ENCODE data around the gene GIGYF2. TPM values are rescaled to one million over a fixed set of nuclear protein-coding genes. Genes with fewer than 3 reads are reported as not detected.
A peak's percentile ranks its signal among the peaks of the same experiment; 100 is the strongest.
"Not testable (repeated sequence)": the region's sequence is repeated elsewhere in the genome, so short reads cannot be mapped to it uniquely, and the experiment has no call there.

Gene GIGYF2
- total RNA-seq, 1 donor, result 63.9 TPM

DNA sequence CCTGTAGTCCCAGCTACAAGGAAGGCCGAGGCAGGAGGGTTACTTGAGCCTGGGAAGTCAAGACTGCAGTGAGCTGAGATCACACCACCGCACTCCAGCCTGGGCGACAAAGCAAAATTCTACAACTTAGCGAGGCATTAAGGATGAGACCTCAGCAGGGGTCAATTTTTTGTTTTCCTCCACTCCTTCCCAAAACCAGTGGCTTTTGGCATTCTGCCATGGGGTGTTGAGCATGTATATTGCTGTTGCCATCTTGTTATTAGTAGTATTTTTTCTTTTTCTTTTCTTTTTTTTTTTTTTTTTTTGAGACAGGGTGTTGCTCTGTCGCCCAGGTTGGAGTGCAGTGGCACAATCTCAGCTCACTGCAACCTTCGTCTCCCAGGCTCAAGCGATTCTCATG is 8.9 kb upstream of the GIGYF2 start:
- DNase-seq (ENCODE audit: low read depth), result no peak
- H3K4me3 ChIP-seq (ENCODE audit: low read depth, low read length), result no peak overlapping the region
- no peak for TF ChIP-seq CTCF (IDR thresholded peaks at IDR 0.05; ENCODE audit: insufficient read depth, low read depth, low read length)

GRCh38 chr2:232689152-232689910 is 7.8 kb upstream of the GIGYF2 start:
- DNase-seq (ENCODE audit: low read depth), result peak; percentile 48
- no peak overlapping the region for H3K4me3 ChIP-seq (ENCODE audit: low read depth, low read length)
- no peak for TF ChIP-seq CTCF (IDR thresholded peaks at IDR 0.05; ENCODE audit: insufficient read depth, low read depth, low read length)

DNA sequence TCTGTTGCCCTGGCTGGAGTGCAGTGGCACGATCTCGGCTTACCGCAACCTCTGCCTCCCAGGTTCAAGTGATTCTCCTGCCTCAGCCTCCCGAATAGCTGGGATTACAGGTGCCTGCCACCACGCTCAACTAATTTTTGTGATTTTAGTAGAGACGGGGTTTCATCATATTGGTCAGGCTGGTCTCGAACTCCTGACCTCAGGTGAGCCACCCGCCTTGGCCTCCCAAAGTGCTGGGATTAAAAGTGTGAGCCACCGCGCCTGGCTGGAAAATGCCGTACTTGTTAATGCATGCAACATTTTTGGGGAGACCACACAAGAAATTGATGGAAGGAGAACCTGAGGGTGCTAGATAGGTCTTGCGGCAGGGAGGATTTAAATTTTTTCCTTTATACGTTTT is 6.0 kb upstream of the GIGYF2 start:
- not testable (repeated sequence) for H3K4me3 ChIP-seq (ENCODE audit: low read depth, low read length); DNase-seq (ENCODE audit: low read depth)

GRCh38 chr2:232693344-232693743 is 3.8 kb upstream of the GIGYF2 start:
- TF ChIP-seq CTCF (IDR thresholded peaks at IDR 0.05; ENCODE audit: insufficient read depth, low read depth, low read length), result no peak
- no peak overlapping the region for H3K4me3 ChIP-seq (ENCODE audit: low read depth, low read length)
- no peak for DNase-seq (ENCODE audit: low read depth)

GRCh38 chr2:232696609-232697058 is 497 bp upstream of the GIGYF2 start:
- TF ChIP-seq CTCF (IDR thresholded peaks at IDR 0.05; ENCODE audit: insufficient read depth, low read depth, low read length), result no peak
- DNase-seq (ENCODE audit: low read depth), result no peak

DNA sequence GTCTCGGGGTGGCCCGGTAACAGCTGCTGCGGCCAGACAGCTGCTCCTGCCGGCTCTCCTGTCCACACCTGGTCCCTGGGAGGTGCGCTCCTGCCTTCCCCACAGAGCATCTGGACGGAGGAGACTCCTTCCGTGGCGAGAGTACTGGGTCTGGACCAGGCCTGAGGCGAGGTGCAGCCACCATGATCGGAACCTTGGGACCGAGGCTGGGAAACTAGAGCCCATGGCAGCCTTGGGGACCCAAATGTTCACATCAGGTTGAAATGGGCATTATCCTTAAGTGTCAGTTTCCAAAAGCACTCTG is 628 bp downstream of the GIGYF2 start:
- TF ChIP-seq CTCF (IDR thresholded peaks at IDR 0.05; ENCODE audit: insufficient read depth, low read depth, low read length), result no peak
- peak overlapping the region; percentile 95 for H3K4me3 ChIP-seq (ENCODE audit: low read depth, low read length)
- no peak for DNase-seq (ENCODE audit: low read depth)

More at GRCh38 chr2:232696609-232697058, 497 bp upstream of the GIGYF2 start:
- peak overlapping the region; percentile 95 for H3K4me3 ChIP-seq (ENCODE audit: low read depth, low read length)

DNA sequence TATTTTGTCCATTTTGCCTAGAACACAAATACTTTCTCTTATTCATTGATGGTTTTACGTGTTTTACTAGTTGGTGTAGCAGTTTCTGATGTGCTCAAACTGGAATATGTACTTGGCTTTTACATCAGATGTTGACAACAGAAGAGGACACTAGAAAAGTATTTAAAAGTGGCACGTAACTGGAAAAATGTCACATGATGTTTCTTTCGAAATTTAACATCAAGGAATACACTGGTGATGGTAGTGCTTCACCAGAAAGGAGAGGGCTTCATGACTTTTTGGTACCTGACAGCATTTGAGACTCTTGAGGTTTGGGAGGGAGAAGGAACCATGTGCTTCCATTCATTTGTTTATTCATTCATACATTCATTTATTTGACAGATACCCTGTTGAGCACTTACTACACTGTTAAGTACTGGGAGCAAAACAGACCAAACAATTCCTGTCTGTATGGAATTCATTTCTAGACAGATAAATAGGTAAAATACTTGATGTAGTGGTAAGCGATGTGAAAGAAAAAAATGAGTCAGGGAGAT is 1.5 kb downstream of the GIGYF2 start:
- no peak for TF ChIP-seq CTCF (IDR thresholded peaks at IDR 0.05; ENCODE audit: insufficient read depth, low read depth, low read length)
- peak; percentile 43 for DNase-seq (ENCODE audit: low read depth)
- H3K4me3 ChIP-seq (ENCODE audit: low read depth, low read length), result peak overlapping the region; percentile 95

Data from fibroblast of villous mesenchyme (primary cell).